GM19240 (cell line): ENCODE measurements around the gene NNT.

Source experiments
- DNase-seq: peaks from one replicate; pipeline ENCODE4 v3.0.0; 2011; ENCODE audit warnings: low spot score; ENCODE audit not compliant: insufficient read length

Gene NNT

DNA sequence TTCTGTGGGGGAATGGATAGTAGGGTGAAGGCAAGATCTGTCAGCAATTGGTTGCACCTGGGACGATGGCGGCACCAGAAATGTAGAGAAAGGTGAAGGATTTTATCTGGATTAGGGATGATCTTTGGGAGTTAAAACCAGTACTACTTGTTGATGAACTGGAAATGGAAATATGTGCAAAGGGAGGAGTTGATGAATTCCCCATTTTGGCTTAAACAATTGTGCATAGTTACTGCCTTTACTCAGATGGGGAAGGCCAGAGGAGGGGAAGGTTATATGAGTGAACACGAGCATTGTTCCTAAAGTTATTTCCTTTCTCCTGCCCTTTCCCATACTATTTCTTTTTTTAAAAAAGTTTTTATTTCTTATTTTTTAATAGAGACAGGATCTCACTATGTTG lies 19.1 kb downstream of the NNT start:
- DNase-seq = no peak

DNA sequence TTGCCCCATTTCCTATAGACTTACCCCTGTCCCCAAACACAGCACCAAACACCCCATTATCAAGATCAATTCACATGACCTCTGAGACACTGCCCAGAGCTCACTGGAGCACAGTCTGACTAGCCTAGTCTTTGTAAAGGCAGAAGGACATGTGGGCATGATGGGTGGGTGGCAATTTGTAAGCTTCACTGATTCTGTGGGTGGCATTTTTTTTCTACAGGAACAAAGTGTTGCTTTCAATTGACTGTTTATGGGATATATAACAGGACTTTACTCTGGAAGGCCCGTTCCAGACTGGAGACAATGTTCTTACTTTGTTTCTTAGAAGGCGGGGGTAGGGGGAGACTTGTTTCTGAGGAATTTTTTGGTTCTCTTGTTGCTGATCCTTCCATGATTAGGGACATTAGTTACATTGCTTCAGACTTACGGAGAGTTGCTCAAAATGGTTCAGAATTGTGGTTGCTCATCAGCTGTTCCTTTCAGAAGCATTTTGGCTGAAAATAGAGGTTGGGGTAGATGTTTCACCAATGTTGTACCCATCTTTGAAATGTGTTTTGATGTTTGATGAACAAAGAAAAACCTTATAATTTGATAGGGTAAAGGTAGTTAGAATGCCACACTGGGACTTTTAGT lies 20.2 kb downstream of the NNT start:
- no peak for DNase-seq

DNA sequence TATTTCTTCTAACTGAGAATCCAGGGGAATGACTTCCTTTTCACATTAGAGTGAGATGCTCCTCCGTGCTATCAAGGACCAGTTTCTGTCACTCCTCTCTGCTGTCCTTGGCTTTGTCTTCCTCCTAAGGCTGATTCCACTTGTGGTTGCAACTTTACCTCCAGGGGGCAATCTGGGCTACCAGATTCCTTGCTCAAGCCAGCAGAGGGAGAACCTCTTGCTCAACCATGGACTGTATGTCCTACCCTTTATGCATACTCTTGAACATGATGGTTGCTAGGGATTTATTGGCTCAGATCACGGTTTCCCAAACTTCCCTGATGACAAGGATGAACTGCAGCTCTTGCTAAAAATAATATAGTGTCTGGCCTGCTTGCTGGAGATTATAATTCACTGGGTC lies 24.0 kb downstream of the NNT start:
- no peak for DNase-seq

DNA sequence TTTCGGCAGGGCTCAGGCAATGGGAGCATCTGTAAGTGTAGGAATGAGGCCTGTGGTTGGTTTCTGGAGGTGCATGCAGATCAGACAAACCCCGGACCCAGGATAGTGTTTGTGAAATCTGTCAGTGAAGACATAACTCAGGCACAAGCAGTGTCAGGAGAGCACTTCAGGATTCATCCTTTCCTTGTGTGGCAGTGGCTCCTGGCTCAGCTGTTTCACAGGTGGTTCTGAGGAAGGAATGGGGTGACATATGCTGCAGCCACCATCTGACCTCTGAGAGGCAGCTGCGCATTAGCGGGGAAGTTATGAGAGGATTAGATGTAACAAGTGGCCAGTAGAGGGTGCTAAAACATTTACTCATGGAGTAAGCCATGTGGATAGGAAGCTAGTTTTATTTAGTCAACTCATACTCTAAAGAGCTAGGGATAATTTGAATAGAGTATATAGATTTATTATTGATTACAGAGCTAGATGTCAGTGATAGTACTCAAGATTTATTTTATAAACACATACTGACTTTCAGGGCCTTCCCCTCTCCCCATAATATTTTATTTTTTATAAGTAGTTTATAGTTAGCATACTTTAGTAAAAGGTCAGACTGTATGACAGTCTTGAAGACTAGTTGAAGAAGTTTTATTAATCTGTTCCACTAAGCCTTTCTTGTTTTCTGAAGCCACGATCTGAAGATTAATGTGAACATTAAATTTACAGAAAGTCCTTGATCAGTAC lies 28.4 kb downstream of the NNT start:
- DNase-seq = no peak

DNA sequence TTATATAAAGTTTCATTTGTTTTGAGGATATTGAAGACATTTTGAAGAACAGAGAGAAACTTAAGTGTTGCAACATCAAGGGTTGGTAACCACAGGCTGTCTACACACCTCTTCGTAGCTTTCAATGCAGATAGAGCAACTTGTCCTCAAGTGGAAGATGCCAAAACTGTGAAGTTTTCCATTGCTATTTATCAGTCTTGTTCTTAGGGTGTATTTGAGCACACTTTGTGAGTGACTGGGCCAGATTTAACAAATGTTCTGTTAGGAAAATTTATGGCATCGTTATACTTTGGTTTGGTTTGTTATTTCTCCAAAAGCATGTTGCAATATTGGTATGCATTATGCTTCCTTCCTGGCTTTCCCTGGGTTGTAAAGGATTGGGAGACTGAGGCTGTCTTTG lies 31.6 kb downstream of the NNT start:
- no peak for DNase-seq

DNA sequence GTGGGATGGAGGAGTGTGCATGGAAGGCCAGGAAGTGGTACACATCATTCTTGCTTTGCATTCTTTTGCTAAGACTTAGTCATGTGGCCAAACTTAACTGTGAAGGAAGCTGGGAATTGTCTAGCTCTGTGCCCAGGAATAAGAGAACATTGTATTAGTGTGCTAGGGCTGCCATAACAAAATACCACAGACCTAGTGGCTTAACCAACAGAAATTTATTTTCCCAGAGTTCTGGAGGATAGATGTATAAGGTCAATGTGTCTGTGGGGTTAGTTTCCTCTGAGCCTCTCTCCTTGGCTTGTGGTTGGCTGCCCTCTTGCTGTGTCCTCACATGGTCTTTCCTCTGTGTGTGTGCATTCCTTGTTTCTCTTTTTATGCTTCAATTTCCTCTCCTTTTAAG lies 32.4 kb downstream of the NNT start:
- DNase-seq = no peak

DNA sequence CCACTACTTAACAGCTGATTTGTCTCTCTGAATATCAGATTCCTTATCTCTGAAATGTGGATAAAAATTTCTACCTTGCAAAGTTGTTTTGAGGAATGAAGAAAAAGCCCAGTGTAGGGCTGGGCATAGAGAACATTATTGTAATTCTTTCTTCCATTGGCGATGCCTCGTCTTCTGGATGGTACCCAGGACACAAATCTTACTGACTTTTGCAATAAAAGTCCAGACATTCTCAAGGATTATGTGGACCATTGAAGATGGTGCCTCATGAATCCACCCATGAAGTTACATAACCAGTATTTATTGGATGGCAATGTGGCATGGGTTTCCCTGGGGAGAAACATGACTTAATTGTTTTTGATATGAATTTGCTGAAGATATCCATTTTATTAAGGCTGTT lies 33.1 kb downstream of the NNT start:
- no peak for DNase-seq

DNA sequence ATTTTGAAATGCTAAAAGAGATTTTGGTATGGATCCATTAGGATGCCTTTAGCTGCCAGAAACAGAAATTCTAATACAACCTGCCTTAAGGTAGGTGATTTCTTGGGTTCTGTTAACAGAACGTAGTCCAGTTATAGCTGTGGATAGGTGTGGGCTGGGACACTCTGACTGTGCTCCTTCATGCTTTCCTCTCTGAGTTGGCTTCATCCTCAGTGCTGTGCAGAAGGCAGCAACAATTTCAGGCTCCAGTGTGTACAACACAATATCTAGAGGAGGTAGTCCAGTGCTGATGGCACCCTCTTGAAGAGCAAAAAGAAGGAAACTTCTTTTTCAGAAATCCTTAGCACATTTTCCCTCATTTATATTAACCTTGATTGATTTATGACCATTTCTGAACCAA lies 34.4 kb downstream of the NNT start:
- DNase-seq = no peak

DNA sequence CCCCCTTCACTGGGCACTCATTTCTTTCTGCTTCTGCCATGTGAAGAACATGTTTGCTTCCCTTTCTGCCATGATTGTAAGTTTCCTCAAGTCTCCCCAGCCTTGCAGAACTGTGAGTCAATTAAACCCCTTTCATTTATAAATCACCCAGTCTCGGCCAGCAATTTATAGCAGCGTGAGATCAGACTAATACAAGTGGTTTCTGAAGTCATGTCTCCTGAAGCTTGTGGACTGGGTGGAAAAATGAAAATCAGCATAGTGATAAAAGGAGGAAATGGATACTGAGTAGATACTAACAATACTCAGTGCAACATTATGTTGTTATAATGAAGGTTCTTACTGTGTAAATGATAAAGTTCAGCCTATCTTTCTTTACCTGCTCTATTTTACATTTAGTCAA lies 35.1 kb downstream of the NNT start:
- no peak for DNase-seq

DNA sequence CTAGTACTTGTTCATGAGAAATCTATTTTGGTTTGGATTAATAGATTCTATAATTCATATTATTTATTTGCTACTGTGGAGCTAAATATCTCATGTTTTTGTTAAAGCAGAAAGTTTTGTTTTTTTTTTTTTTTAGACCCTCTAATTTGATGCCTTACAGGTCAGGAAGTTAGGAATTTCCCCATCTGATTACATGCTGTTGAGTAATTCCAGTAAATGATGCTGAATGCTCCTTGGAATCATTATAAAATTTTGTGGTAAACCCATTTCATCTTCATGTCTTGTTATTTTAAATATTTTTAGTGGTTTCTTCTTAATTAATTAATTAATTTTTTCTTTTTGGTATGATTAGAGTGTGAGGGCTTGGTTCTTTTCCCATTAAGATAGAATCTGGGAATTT lies 35.6 kb downstream of the NNT start:
- no peak for DNase-seq

DNA sequence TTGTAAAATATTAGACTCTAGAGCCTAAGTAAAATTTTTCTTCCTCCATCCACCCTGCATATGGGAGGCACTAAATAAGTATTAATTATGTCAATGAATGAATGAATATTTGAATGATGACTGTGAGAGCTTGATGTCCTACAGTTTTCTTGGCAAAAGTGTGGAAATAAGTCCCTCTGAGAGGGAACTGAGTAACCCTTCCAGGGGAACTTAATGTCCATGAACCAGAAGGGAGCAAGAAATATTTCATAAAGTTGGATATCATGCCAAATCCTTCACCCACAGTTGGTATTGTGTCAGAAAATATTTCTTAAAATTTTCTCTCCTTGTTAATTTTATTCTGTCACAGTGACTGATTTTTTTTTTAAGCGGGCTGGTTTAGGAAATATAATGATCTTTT lies 36.6 kb downstream of the NNT start:
- no peak for DNase-seq

DNA sequence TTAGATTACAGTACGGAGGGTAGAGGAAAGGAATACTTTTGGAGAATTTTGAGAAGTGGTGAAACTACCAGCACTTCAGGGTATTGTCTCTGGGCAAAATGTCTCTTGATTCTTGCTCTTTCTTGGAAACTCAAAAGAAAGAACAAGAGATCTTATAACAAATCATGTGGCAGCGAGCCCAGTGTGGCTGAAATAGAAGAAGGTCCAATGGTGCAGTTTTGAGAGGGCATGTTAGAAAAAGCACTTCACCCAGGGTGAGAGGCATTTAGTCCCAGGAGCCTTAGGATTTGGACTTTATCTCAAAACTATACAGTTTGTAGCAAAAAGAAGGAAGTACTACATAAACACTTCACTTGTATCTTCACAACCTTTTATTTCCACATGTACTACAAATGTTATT lies 39.4 kb downstream of the NNT start:
- DNase-seq = no peak

DNA sequence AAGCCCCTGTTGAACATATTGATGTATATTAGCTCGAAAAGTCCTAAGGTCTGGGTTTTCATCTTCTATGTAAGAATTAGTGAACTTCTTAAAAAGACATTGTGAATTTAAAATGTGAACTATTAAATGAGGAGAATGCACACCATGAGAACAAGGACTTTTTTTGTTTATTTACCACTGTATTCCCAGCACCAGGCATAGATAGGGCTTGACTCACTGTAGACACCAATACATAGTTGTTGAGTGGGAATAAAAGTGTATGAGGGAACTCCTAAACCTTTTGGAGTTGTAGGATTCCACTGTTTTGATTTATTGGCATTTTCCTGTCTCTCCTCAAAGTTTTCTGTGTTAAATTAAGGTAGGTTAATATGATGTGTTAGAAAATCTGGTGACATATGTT lies 40.3 kb downstream of the NNT start:
- DNase-seq = no peak

DNA sequence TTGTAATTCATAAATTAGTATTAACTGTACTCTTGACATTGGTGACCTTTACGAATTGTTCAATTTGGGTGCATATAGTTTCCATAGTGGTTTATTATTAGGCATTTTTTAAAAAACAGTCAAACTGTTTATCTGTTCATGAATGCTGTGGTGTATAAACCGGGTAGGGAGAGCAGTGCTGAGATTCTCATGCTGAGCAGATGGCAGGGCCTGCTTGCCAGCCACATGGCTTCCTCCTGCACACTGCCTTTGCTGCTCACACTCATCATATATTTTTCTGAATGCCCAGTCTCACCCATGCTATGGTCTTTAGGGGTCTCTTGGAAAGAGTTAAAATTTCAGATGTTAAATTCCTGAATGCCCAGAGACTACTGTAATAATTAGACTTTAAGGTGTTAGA lies 40.8 kb downstream of the NNT start:
- DNase-seq = no peak

DNA sequence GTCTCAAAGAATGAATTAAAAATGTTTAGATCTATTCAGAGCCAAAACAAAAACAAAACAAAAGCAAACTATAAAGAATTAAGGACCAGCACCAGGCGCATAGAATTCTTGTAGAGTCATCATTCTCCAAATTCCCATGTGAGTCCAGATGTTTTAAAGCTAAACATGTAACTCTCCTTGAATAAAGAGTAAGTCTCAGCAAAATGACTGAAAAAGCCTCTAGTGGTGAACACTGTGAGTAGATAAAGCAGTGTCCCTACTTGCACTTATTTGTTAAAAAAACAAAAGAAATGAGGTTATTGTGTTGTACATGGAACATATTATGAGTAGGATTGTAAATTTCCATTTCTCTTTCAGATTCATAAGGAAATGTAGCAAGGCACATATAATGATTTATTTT lies 44.0 kb downstream of the NNT start:
- DNase-seq = no peak

DNA sequence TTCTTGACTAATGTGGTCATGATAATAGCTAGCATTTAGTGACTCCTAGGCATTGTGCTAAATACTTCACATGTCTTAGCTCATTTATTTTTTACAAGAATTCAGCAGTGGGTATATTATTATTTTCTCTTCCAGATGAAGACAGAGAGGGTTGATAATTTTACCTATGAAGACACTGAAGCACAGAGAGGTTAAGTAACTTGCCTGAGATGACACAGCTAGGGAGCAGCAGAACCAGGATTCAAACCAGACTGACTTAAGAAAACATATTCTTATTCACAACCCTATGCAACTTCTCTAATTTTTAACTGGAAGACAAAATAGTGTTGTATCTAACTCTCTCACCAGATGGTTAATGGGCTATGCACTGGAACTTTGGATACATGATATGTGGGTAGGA lies 44.8 kb downstream of the NNT start:
- DNase-seq = no peak

DNA sequence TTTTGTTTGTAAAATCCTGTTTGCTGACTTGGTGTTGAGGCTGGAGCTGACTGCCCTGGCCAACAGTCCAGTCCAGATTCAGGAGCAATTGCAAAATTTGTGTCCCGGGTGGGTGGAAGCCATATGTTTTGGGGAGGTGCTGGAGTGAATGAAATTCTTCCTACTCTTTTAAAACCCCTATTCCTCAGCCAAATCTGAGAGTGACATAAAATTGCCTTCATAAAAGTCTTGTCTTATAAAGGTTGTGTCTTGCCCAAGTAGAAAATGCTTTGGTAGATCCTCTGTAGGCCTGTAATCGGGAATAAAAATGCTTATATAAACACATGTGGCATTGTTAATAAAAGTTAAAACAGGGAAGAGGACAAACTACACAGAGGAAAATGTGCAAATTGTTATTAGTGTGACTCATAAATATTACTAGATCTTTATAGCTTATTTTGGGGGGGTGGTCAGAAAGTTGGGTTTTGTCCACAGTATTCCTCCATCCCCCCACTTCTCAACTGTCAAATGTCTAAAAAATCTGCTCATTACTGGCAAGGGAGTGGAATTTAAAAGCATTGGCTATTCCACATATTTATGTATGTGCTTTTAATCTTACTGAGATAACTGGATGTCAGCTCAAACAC lies 45.6 kb downstream of the NNT start:
- DNase-seq = no peak

DNA sequence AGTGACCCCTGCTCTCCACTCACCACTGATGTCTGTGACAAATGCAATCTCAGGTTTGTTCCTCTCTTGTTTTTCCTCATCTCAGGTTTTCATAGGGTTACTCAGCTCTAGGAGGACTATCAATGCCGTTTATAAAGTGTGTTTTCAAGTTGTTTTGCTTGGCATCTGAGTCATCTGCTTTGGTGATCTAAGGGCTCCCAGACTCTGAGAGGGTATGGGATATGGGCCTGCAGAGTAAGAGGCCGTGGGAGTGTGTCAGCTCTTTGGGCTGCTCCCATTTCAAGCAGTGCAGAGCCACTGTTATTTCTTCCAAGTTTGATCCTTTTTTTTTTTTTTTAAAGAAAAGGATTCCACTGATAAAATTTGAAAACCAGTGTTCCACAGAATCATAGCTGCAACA lies 46.3 kb downstream of the NNT start:
- no peak for DNase-seq

DNA sequence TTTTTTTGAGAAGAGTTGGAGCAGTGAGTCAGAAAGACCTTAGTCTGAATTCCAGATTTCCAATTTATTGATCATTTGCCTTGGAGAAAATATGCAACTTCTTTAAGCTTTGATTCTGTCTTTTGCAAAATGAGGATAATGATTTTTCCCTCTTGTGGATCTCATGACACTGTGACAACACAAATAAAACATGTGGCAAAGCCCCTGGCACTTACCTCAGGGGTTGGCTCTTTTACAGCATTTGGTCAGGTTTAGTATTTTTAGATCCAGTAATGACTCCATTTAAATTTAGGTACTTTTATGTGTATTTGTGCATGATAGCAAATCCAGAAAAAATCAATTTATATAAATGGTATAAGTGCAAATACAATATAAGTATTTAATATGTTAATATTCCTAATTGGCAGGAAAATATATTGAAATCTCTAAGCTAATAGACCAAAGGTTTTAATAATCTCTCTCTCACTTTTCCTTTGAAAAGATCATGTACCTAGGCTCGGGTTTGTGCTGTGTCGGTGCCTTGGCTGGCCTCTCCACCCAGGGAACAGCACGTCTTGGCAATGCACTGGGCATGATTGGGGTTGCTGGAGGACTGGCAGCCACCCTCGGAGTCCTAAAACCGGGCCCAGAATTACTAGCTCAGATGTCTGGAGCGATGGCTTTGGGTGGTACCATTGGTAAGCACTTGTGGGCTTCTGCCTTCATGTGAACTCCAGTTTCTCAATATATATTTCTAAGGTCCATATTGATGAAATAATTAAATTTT lies 49.7 kb downstream of the NNT start:
- no peak for DNase-seq

DNA sequence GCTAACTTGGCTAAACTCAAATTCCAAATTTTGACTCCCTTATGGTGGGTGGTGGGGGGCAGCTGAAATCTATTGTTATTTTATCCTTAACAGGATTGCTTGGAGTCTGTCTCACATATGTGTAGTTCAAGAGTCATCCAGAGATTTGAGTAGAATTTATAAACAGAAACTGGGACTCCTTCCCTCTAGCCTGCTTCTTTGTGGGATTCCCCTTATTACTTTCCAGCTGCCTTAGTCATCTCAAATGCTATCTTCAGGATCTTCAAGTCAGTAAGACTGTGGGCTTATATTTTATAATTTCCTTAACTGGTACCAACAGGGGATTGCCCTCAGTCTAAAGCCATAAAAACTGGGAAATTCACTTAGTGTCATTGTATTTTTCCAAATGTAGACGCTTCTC lies 55.5 kb downstream of the NNT start:
- no peak for DNase-seq

DNA sequence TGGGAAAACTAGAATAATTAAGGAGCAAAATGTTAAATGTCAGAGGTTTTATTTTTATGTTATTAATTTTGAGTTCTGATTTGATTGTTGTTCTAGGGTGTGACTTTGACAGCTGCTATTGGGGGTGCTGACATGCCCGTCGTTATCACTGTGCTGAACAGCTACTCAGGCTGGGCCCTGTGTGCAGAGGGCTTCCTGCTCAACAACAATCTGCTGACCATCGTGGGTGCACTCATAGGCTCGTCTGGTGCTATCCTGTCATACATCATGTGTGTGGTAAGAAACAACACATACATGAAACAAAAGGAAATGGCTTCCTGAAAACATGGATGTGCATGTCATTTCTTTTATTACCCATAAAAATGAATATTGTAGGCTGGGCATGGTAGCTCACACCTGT lies 56.1 kb downstream of the NNT start:
- DNase-seq = no peak

DNA sequence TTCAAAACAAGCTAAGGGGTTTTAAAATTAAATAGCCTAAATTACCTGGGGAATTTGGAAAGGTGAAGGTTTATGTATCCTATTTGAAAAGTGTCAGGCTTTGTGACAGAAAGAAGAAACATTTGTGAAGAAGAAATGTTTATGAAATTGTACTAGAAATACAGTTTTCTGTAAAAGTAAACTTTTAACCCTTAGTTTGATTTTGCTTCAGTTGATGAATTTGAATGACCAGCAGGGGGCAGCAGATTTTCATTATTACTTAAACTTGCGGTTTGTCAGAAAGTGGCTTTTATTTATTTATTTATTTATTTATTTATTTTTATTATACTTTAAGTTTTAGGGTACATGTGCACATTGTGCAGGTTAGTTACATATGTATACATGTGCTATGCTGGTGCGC lies 58.1 kb downstream of the NNT start:
- no peak for DNase-seq
